ENCODE results near the gene ZPR1.

Gene ZPR1

DNA sequence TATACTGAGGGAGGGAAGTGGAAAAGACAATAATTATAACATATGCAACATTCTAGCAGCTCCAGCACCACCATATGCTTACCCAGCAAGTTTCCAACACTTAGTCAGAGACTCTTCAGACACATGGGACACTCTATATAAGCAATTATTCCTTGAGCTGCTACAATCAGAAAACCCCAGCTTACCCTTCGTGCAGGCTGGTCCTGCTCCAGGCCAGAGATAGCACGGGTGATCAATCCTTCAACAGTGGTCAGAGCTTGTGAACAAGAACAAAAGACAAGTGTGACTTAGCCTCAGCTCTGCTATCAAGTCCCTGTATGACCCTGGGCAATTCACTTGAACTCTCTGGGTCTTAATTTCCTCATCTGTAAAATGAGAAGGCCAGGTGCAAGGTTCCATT lies 1.5 kb downstream of the ZPR1 start (continued):
- TF ChIP-seq, protein P1, sequence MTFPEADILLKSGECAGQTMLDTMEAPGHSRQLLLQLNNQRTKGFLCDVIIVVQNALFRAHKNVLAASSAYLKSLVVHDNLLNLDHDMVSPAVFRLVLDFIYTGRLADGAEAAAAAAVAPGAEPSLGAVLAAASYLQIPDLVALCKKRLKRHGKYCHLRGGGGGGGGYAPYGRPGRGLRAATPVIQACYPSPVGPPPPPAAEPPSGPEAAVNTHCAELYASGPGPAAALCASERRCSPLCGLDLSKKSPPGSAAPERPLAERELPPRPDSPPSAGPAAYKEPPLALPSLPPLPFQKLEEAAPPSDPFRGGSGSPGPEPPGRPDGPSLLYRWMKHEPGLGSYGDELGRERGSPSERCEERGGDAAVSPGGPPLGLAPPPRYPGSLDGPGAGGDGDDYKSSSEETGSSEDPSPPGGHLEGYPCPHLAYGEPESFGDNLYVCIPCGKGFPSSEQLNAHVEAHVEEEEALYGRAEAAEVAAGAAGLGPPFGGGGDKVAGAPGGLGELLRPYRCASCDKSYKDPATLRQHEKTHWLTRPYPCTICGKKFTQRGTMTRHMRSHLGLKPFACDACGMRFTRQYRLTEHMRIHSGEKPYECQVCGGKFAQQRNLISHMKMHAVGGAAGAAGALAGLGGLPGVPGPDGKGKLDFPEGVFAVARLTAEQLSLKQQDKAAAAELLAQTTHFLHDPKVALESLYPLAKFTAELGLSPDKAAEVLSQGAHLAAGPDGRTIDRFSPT (tag by site-specific recombination; IDR thresholded peaks at IDR 0.05) = no peak

DNA sequence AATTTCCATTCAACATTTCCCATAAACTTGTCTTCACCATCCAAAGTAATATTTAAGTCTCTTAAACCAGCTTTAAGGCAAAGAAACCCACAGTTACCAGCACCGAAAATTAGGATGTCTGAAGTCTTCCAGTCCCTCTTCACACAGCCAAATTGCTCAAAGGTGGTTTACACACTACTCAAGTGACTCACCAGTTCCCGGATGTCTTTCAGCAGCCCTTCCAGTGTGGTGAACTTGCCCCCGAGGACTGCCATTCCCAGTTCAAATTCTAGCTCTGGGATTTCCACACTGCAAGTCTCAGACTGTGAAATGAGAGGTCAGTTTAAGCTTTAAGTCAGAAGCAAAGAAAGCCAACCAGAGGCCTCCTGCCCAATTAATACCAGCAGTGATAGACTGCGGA lies 5.1 kb downstream of the ZPR1 start:
- Histone ChIP-seq H3K4me3 (ENCODE audit: low read depth, low read length) (no peak overlapping the region), H3K4me1 (ENCODE audit: control insufficient read depth, insufficient read depth, low read length) (no peaks in the 10 kb centered on the region), H3K36me3 (ENCODE audit: control insufficient read depth in 2 of 2, insufficient read depth in 1 of 2, low read length in 2 of 2) (peaks cover 6 to 91% of the 10 kb centered on the region in 2 experiments; a peak in 2 of 3 replicates), H3K27ac (ENCODE audit: extremely low read depth, low read depth, low read length) (no peak overlapping the region), H3K9me3 (ENCODE audit: control insufficient read depth, insufficient read depth, low read depth, low read length) (no peaks in the 10 kb centered on the region)
- ChIA-PET POLR2A (interaction anchor here (1.3 kb wide), 1 partner anchor 8 kb away, joined by 3 read pairs; no protein-coding TSS in a partner anchor), CTCF (no interaction called here)
- no peak for TF ChIP-seq ZBTB26 (tag by site-specific recombination; optimal IDR thresholded peaks at IDR 0.05)
- no peak for TF ChIP-seq ATF2 (tag by site-specific recombination; IDR thresholded peaks at IDR 0.05; ENCODE audit: low read depth)
- TF ChIP-seq, protein P2, sequence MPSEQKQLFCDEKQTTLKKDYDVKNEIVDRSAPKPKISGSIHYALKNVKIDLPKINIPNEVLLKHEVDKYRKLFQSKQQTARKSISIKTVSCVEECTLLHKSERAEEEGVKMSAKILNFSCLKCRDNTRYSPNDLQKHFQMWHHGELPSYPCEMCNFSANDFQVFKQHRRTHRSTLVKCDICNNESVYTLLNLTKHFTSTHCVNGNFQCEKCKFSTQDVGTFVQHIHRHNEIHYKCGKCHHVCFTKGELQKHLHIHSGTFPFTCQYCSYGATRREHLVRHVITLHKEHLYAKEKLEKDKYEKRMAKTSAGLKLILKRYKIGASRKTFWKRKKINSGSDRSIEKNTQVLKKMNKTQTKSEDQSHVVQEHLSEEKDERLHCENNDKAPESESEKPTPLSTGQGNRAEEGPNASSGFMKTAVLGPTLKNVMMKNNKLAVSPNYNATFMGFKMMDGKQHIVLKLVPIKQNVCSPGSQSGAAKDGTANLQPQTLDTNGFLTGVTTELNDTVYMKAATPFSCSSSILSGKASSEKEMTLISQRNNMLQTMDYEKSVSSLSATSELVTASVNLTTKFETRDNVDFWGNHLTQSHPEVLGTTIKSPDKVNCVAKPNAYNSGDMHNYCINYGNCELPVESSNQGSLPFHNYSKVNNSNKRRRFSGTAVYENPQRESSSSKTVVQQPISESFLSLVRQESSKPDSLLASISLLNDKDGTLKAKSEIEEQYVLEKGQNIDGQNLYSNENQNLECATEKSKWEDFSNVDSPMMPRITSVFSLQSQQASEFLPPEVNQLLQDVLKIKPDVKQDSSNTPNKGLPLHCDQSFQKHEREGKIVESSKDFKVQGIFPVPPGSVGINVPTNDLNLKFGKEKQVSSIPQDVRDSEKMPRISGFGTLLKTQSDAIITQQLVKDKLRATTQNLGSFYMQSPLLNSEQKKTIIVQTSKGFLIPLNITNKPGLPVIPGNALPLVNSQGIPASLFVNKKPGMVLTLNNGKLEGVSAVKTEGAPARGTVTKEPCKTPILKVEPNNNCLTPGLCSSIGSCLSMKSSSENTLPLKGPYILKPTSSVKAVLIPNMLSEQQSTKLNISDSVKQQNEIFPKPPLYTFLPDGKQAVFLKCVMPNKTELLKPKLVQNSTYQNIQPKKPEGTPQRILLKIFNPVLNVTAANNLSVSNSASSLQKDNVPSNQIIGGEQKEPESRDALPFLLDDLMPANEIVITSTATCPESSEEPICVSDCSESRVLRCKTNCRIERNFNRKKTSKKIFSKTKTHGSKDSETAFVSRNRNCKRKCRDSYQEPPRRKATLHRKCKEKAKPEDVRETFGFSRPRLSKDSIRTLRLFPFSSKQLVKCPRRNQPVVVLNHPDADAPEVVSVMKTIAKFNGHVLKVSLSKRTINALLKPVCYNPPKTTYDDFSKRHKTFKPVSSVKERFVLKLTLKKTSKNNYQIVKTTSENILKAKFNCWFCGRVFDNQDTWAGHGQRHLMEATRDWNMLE (tag by site-specific recombination; conservative IDR thresholded peaks at IDR 0.05; ENCODE audit: low read depth) = no peak
- no peak for TF ChIP-seq ZNF211 (tag by site-specific recombination; IDR thresholded peaks at IDR 0.05; ENCODE audit: low read depth)
- no peak for TF ChIP-seq ZNF184 (tag by site-specific recombination; IDR thresholded peaks at IDR 0.05)
- TF ChIP-seq PBX3 (CRISPR knock-in tag; IDR thresholded peaks at IDR 0.05) = no peak
- TF ChIP-seq ZNF169 (tag by site-specific recombination; IDR thresholded peaks at IDR 0.05) = no peak
- TF ChIP-seq ZNF639 (tag by site-specific recombination; IDR thresholded peaks at IDR 0.05) = no peak
- TF ChIP-seq ZNF274 (IDR thresholded peaks at IDR 0.05; ENCODE audit: low read length) = no peak
- TF ChIP-seq ZNF274 (tag by site-specific recombination; IDR thresholded peaks at IDR 0.05; ENCODE audit: borderline replicate concordance) = no peak
- TF ChIP-seq ZNF138 (tag by site-specific recombination; IDR thresholded peaks at IDR 0.05; ENCODE audit: borderline replicate concordance) = no peak
- TF ChIP-seq OVOL3 (tag by site-specific recombination; IDR thresholded peaks at IDR 0.05) = no peak
- no peak for TF ChIP-seq ZNF2 (tag by site-specific recombination; IDR thresholded peaks at IDR 0.05)
- no peak for TF ChIP-seq ZNF350 (tag by site-specific recombination; IDR thresholded peaks at IDR 0.05)
- no peak for TF ChIP-seq ZNF121 (tag by site-specific recombination; IDR thresholded peaks at IDR 0.05)
- no peak for TF ChIP-seq ZNF560 (tag by site-specific recombination; IDR thresholded peaks at IDR 0.05; ENCODE audit: borderline replicate concordance)
- no peak for TF ChIP-seq SP7 (tag by site-specific recombination; IDR thresholded peaks at IDR 0.05)
- TF ChIP-seq ZNF660 (tag by site-specific recombination; IDR thresholded peaks at IDR 0.05) = no peak
- no peak for TF ChIP-seq ZNF561 (tag by site-specific recombination; IDR thresholded peaks at IDR 0.05; ENCODE audit: borderline replicate concordance)
